NOMO-1 treated with dmso at 0.1 percent for 144 hours (cell line): ENCODE results near the gene NFKBIL1.
A peak's percentile ranks its signal among the peaks of the same experiment; 100 is the strongest.

Source experiments
- DNase-seq: peaks from one replicate; lab custom pipeline; 2025; ENCODE audit not compliant: unreplicated experiment; lab: John Stamatoyannopoulos, UW

Gene NFKBIL1

DNA sequence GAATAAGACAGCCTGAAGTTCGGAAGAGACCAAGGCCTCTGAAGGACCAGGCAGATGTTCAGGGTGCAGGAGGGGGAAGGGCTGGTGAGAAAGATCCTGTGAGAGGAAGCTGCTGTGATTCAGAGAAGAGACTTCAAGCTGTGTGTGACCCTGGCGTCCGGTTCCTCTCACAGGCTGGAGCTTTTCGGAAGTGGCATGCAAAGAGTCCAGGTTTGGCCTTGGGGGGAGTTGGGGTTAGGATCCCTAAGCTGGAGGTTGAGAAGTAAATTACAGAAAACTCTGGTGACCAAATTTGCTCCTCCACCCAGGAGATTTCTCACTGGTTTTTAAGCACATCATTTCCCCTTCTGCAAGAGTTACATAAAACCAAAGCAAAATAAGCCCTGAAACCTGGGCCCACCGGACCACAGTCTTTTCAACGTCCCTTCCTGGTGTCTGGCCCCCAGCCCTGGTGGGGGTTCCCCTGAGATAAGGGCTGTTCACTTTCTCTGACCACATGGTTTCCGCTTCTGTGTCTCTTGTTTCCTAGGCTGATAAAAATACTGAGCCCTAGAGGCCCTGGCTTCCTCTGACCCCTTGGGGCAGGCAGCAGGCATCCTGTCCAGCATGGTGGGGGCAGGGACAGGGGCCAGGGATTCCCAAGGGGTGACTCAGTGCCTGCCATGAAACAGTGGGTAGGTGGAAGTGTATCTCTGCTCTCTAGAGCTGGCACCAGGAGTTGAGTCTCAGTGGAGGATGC, 12.7 kb downstream of the NFKBIL1 start:
- DNase-seq: peak; percentile 95

GRCh38 chr6:31560697-31561058, 13.3 kb downstream of the NFKBIL1 start:
- DNase-seq: no peak

DNA sequence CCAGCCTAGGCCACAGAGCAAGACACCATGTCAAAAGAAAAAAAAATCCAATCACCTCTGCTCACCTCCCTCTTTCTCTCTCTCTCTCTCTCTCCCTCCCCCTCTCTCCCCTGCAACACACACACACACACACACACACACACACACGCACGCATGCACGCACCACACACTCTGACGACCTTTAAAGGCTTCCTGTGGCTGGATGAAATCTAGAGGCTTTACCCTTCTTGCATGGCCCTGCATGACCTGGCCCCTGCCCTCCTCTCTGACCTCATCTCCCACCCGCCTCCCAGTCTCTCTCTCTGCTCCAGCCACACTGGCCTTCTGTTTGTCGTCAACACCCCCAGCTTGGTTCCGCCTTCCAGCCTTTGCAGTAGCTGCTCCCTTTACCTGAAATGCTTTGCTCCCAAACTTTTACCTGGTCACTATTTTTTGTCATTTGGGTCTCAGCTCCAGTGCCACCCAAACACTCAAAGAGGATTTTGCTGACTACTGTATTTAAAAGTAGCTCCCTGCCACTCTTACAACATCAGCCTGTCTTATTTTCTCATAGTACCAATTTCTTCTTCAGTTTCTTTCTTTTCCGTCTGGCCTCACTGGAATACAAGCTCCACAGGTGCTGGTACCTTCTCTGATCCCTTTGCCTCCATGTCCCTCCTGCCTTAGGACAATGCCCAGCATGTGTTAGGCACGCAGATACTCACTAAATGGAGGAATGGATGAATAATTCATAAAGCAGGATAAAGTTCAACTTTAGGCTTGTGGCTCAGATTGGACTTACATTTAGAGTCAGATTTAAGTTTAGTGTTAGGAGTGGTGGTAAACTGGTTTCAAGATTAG, 20.3 kb downstream of the NFKBIL1 start:
- no peak for DNase-seq

GRCh38 chr6:31568537-31568961, 21.1 kb downstream of the NFKBIL1 start:
- peak; percentile 62 for DNase-seq

DNA sequence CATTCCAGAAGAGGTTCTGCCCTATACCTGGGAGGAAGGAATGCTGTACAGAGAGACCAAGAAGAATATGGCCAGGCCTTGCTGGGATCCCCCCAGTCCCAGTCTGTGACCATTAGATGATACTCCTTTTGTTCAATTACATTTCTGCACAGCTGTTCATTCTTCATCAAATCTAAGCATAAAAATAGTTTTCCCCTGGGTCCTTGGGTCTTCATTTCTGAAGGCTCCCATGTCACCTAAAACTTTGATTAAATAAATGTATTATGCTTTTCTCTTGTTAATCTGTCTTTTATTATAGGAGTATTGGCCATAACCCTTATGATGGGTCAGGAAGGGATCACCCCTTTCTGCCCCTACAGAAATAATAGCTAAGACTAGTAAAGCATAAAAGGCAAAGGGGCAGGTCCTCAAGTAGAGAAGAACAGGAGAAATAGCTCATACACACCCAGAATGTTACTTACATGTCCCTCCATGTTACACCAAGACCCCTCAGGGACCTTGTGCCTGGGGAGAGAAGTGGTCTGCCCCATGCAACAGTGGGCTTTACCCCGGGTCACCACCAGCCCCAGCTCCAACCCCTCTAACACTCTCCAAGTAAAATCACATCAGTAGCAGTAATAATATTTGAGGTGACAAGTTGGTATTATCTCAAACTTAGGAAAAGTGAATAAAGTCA, 22.6 kb downstream of the NFKBIL1 start:
- no peak for DNase-seq

DNA sequence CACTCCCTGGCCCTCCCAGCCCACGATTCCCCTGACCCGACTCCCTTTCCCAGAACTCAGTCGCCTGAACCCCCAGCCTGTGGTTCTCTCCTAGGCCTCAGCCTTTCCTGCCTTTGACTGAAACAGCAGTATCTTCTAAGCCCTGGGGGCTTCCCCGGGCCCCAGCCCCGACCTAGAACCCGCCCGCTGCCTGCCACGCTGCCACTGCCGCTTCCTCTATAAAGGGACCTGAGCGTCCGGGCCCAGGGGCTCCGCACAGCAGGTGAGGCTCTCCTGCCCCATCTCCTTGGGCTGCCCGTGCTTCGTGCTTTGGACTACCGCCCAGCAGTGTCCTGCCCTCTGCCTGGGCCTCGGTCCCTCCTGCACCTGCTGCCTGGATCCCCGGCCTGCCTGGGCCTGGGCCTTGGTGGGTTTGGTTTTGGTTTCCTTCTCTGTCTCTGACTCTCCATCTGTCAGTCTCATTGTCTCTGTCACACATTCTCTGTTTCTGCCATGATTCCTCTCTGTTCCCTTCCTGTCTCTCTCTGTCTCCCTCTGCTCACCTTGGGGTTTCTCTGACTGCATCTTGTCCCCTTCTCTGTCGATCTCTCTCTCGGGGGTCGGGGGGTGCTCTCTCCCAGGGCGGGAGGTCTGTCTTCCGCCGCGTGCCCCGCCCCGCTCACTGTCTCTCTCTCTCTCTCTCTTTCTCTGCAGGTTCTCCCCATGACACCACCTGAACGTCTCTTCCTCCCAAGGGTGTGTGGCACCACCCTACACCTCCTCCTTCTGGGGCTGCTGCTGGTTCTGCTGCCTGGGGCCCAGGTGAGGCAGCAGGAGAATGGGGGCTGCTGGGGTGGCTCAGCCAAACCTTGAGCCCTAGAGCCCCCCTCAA, 24.9 kb downstream of the NFKBIL1 start, which contains the start of gene LTA:
TSS of gene LTA (plus strand) at position 249 of the 871 bp plus-strand sequence. CDS start at position 703, 454 bp downstream.
- no peak for DNase-seq

- DNase-seq: no peak
These were observed 26.1 kb downstream of the NFKBIL1 start for GRCh38 chr6:31573239-31574105.

- no peak for DNase-seq
These were observed 27.0 kb downstream of the NFKBIL1 start for GRCh38 chr6:31574106-31575061.

DNA sequence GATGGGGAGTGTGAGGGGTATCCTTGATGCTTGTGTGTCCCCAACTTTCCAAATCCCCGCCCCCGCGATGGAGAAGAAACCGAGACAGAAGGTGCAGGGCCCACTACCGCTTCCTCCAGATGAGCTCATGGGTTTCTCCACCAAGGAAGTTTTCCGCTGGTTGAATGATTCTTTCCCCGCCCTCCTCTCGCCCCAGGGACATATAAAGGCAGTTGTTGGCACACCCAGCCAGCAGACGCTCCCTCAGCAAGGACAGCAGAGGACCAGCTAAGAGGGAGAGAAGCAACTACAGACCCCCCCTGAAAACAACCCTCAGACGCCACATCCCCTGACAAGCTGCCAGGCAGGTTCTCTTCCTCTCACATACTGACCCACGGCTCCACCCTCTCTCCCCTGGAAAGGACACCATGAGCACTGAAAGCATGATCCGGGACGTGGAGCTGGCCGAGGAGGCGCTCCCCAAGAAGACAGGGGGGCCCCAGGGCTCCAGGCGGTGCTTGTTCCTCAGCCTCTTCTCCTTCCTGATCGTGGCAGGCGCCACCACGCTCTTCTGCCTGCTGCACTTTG, 28.0 kb downstream of the NFKBIL1 start, which contains the start of gene TNF:
TSS of gene TNF (plus strand) at position 231 of the 567 bp plus-strand sequence. CDS start at position 408, 177 bp downstream.
- DNase-seq: peak; percentile 56

GRCh38 chr6:31575952-31576685, 28.7 kb downstream of the NFKBIL1 start:
- no peak for DNase-seq

- no peak for DNase-seq
These were observed 29.6 kb downstream of the NFKBIL1 start for GRCh38 chr6:31576897-31577578.

DNA sequence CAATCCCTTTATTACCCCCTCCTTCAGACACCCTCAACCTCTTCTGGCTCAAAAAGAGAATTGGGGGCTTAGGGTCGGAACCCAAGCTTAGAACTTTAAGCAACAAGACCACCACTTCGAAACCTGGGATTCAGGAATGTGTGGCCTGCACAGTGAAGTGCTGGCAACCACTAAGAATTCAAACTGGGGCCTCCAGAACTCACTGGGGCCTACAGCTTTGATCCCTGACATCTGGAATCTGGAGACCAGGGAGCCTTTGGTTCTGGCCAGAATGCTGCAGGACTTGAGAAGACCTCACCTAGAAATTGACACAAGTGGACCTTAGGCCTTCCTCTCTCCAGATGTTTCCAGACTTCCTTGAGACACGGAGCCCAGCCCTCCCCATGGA, 30.2 kb downstream of the NFKBIL1 start:
- DNase-seq: no peak

GRCh38 chr6:31578184-31579118, 31.0 kb downstream of the NFKBIL1 start:
- DNase-seq: no peak

GRCh38 chr6:31579119-31579505, 31.7 kb downstream of the NFKBIL1 start:
- DNase-seq: no peak

DNA sequence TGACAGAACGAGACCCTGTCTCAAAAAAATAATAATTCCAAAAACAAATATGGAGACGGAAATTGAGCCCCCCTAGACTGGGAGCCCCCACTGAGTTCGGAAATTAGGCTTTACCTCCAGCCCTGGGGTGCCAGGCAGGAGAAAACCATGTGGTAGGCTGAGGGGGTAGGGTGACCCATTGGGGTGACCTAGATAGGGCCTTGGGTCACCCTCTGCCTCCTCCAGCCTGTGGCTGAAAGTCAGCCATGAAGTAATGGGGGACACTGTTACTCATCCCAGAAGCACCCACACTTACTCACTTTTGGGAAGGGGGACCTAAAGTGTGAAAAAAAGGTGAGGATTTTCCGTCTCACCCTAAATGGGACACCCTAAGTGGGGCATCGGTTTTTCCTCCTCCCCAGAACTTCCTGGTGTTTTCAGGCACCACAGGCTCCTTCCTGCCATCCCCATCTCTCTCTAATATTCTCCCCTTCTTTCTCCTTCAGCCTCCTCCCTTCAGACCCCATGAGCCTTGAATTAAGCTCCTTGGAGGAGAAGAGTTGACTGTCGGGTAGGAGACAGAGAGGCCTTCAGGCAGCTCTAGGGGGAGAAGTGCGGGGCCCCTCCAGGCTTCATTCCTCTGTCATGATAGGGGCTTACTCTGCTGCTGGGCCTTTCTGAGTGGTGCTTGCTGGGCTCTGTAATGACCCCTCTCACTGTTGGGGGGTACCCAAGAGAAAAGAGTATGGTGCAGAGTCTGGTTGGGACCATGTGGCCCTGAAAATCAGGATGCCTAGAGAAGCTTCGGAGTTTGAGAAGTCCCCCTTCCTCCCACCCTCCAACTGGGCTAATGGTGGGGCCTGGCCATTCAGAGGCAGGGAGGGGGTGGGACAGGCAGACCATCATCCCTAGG, 32.4 kb downstream of the NFKBIL1 start:
- no peak for DNase-seq
